ENCODE data around the gene MAGI1. TPM values are rescaled to one million over a fixed set of nuclear protein-coding genes. Genes with fewer than 3 reads are reported as not detected.

MAGI1 gene
- polyA plus RNA-seq, 1 of the 3 experiments (the other 2 are of a cell fraction): 10.3 TPM

DNA sequence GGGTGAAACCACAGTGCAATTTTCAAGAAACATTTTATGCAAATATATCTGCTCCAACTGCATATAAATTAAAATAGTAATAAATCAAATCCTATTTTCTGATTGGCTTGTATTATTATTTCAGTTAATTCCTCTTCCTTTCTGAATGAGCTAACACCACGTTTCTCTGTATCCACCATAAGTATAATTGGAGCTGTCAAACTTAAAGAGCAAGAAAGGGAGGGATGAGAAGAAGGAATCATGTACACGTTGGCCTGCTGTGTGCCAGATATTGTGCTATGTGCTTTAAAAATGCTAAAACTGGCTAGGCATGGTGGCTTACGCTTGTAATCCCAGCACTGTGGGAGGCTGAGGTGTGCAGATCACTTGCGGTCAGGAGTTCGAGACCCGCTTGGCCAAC lies 180.0 kb downstream of the MAGI1 start (continued):
- TF ChIP-seq, protein P1, sequence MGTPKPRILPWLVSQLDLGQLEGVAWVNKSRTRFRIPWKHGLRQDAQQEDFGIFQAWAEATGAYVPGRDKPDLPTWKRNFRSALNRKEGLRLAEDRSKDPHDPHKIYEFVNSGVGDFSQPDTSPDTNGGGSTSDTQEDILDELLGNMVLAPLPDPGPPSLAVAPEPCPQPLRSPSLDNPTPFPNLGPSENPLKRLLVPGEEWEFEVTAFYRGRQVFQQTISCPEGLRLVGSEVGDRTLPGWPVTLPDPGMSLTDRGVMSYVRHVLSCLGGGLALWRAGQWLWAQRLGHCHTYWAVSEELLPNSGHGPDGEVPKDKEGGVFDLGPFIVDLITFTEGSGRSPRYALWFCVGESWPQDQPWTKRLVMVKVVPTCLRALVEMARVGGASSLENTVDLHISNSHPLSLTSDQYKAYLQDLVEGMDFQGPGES (IDR thresholded peaks at IDR 0.05; ENCODE audit: low read depth, low read length): no peak
- TF ChIP-seq SMC3 (IDR thresholded peaks at IDR 0.05; ENCODE audit: low read depth, low read length): no peak
- no peak for TF ChIP-seq CHD2 (IDR thresholded peaks at IDR 0.05; ENCODE audit: low read length, partially characterized antibody)

DNA sequence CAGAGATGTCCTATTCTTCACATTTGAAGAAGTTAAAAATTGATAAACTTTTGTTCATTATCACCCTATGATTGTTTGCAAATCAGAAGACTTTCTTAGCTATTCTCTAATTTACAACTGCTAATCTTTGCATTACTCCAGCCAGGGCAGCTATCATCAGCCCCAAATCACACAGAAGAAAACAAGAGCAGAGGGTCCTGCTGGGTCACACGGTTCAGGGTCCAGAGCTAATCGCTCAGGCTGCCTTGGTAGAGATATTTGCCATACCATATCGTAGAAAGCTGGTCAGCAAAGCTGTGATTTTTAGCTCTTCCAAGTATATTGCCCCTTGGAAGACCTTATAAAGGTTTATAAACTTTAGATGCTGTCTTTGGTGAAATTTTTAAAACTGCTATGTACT lies 181.4 kb downstream of the MAGI1 start:
- Histone ChIP-seq H3K9me2 (no peaks in the 10 kb centered on the region), H3K27me3 (ENCODE audit: insufficient read depth) (no peaks in the 10 kb centered on the region), H2AFZ (ENCODE audit: low read depth) (no peak overlapping the region), H3K4me1 (ENCODE audit: control insufficient read depth in 1 of 2, insufficient read depth in 2 of 2, low read depth in 1 of 2, low read length in 1 of 2) (no peaks in the 10 kb centered on the region; a peak in 1 of 4 replicates), H3K27ac (ENCODE audit: low read depth in 2 of 2, low read length in 1 of 2) (no peak overlapping the region), H3K36me3 (replicated peaks in 1 of 2; ENCODE audit: control insufficient read depth in 1 of 2, insufficient read depth in 2 of 2, low read length in 1 of 2) (no peaks in the 10 kb centered on the region), H3K9ac (no peak overlapping the region), H3K4me3 (ENCODE audit: low read depth in 2 of 2, low read length in 1 of 2) (no peak overlapping the region), H3F3A (replicated peaks; ENCODE audit: insufficient read depth) (no peaks in the 10 kb centered on the region), H3K79me2 (ENCODE audit: insufficient read depth) (peaks cover 26% of the 10 kb centered on the region; the same call in 1 of the 2 replicates), H4K20me1 (ENCODE audit: insufficient read depth) (no peaks in the 10 kb centered on the region; the same call in 1 of the 2 replicates), H3K4me2 (no peak overlapping the region), H3K9me3 (no peaks in the 10 kb centered on the region)
- DNase-seq: no peak
- ChIA-PET CTCF (interaction anchor here (1.0 to 1.4 kb wide), 2 partner anchors 23 to 107 kb away, joined by 3 read pairs; no protein-coding TSS in a partner anchor), POLR2A (no interaction called here)
- WGBS (ENCODE audit: low lambda C conversion rate): 91% methylated on average over 3 of the region's 3 CpGs
- TF ChIP-seq EP300 (IDR thresholded peaks at IDR 0.05; ENCODE audit: borderline replicate concordance in 1 of 2, low read depth in 1 of 2, low read length in 1 of 2) (no peak), YY1 (IDR thresholded peaks at IDR 0.05; ENCODE audit: low read depth) (no peak), CHD2 (IDR thresholded peaks at IDR 0.05; ENCODE audit: low read length, partially characterized antibody) (no peak), MEF2A (IDR thresholded peaks at IDR 0.05; ENCODE audit: borderline replicate concordance, low read depth) (no peak), NFIC (IDR thresholded peaks at IDR 0.05; ENCODE audit: borderline replicate concordance) (no peak), EZH2phosphoT487 (IDR thresholded peaks at IDR 0.05; ENCODE audit: borderline replicate concordance, low read depth) (no peak), SMC3 (IDR thresholded peaks at IDR 0.05; ENCODE audit: low read depth, low read length) (no peak), TAF1 (IDR thresholded peaks at IDR 0.05; ENCODE audit: borderline replicate concordance, low read depth, low read length) (no peak), RAD21 (IDR thresholded peaks at IDR 0.05; ENCODE audit: low read length) (no peak), MXI1 (IDR thresholded peaks at IDR 0.05; ENCODE audit: low read depth, low read length) (no peak), NRF1 (IDR thresholded peaks at IDR 0.05; ENCODE audit: low read depth, low read length) (no peak), TCF12 (IDR thresholded peaks at IDR 0.05) (no peak), JUND (IDR thresholded peaks at IDR 0.05) (no peak), GABPA (IDR thresholded peaks at IDR 0.05; ENCODE audit: low read depth) (no peak), POLR2AphosphoS5 (IDR thresholded peaks at IDR 0.05; ENCODE audit: low read depth, low read length) (no peak), FOXJ3 (CRISPR knock-in tag; IDR thresholded peaks at IDR 0.05) (no peak), RXRA (IDR thresholded peaks at IDR 0.05; ENCODE audit: borderline replicate concordance, low read depth) (no peak), GATA2 (CRISPR knock-in tag; IDR thresholded peaks at IDR 0.05) (no peak)
- TF ChIP-seq, protein P2, sequence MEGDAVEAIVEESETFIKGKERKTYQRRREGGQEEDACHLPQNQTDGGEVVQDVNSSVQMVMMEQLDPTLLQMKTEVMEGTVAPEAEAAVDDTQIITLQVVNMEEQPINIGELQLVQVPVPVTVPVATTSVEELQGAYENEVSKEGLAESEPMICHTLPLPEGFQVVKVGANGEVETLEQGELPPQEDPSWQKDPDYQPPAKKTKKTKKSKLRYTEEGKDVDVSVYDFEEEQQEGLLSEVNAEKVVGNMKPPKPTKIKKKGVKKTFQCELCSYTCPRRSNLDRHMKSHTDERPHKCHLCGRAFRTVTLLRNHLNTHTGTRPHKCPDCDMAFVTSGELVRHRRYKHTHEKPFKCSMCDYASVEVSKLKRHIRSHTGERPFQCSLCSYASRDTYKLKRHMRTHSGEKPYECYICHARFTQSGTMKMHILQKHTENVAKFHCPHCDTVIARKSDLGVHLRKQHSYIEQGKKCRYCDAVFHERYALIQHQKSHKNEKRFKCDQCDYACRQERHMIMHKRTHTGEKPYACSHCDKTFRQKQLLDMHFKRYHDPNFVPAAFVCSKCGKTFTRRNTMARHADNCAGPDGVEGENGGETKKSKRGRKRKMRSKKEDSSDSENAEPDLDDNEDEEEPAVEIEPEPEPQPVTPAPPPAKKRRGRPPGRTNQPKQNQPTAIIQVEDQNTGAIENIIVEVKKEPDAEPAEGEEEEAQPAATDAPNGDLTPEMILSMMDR (IDR thresholded peaks at IDR 0.05): no peak
- TF ChIP-seq, protein P3, sequence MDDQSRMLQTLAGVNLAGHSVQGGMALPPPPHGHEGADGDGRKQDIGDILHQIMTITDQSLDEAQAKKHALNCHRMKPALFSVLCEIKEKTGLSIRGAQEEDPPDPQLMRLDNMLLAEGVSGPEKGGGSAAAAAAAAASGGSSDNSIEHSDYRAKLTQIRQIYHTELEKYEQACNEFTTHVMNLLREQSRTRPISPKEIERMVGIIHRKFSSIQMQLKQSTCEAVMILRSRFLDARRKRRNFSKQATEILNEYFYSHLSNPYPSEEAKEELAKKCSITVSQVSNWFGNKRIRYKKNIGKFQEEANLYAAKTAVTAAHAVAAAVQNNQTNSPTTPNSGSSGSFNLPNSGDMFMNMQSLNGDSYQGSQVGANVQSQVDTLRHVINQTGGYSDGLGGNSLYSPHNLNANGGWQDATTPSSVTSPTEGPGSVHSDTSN (IDR thresholded peaks at IDR 0.05): no peak

All from SK-N-SH (cell line).